Measurements from ENCODE around the gene COPG1. TPM values are rescaled to one million over a fixed set of nuclear protein-coding genes. Genes with fewer than 3 reads are reported as not detected.

COPG1 gene
- total and polyA plus RNA-seq, 11 donors: 78.6 to 121 (median 93.9) TPM

DNA sequence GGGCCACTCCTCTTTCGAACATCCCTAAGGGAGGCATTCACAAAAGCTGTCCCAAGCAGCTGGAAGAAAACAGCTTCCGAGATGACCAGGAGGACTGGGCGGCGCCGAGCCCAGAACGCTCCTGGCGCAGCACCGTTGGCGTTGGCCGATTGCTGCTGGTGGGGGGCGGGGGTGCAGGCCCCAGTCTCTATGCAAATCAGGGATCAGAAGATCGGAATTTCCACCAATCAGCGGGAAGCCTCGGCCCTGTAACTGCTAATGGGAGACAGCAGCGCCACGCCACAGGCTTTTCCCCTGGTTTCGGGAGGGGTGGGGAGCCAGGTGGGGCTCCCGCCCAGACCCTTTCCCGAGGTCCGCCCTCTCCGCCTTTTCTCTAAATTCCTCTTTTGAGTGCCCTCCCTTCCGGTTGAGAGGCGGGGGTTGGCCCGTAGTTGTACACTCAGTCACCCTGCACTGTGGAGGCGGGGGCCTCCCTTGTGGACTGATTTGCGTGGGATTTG, 56.2 kb downstream of the COPG1 start:
- ATAC-seq (peak; percentile 80 to 90 (median 89)), DNase-seq (peak; percentile 79 to 89 (median 86))
- Histone ChIP-seq H3K27me3 (no peaks in the 10 kb centered on the region), H3K27ac (peak overlapping the region; percentile 44 to 77 (median 65)), H3K4me1 (peaks cover 0 to 32% (median 20%) of the 10 kb centered on the region in 12 donors), H3K4me3 (peak overlapping the region in 10 of 12 donors; percentile 23 to 54 (median 38)), H3K9me3 (no peaks in the 10 kb centered on the region), H3K36me3 (peaks cover 0 to 42% (median 35%) of the 10 kb centered on the region in 9 donors)
- intact Hi-C loops (cut with DNase I): no loop called here
- 42 to 54% (median 45%) methylated on average over 17 to 26 of the region's 26 CpGs for WGBS, 4 donors
- TF ChIP-seq POLR2A (IDR thresholded peaks at IDR 0.05): peak in 1 of 2 donors; percentile 38
- TF ChIP-seq CTCF (IDR thresholded peaks at IDR 0.05): no peak

DNA sequence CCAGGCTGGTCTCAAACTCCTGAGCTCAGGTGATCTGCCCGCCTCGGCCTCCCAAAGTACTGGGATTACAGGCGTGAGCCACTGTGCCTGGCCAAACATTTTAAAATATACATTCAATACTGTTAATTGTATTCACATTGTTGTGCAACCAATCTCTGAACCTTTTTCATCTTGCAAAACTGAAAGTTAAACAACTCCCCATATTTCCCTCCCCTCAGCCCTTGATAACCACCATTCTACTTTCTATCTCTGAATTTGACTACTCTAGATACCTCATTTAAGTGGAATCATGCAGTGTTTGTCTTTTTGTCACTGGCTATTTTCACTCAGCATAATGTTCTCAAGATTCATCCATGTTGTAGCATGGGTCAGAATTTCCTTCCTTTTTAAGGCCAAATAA, 59.2 kb downstream of the COPG1 start:
- no peak for TF ChIP-seq POLR2A (IDR thresholded peaks at IDR 0.05)
- TF ChIP-seq CTCF (IDR thresholded peaks at IDR 0.05): no peak
- WGBS, 4 donors: 94 to 99% (median 97%) methylated on average over 3 of the region's 3 CpGs
- no peak overlapping the region for H3K4me3 ChIP-seq
- H3K36me3 ChIP-seq: peaks cover 0 to 16% (median 8%) of the 10 kb centered on the region in 9 donors
- H3K9me3 ChIP-seq: no peaks in the 10 kb centered on the region
- no peak for ATAC-seq
- H3K27ac ChIP-seq: no peak overlapping the region
- intact Hi-C loops (cut with DNase I): no loop called here
- peaks cover 0 to 36% (median 20%) of the 10 kb centered on the region in 12 donors for H3K4me1 ChIP-seq
- no peaks in the 10 kb centered on the region for H3K27me3 ChIP-seq
- no peak for DNase-seq

- TF ChIP-seq POLR2A (IDR thresholded peaks at IDR 0.05): no peak
- no peak for TF ChIP-seq CTCF (IDR thresholded peaks at IDR 0.05)
- WGBS, 4 donors: 87 to 94% (median 91%) methylated on average over 7 of the region's 7 CpGs
Measured at GRCh38 chr3:129310111-129311011, 61.0 kb downstream of the COPG1 start.

More at GRCh38 chr3:129310111-129311011, 61.0 kb downstream of the COPG1 start:
- H3K4me1 ChIP-seq: peaks cover 0 to 32% (median 15%) of the 10 kb centered on the region in 12 donors
- intact Hi-C loops (cut with DNase I): loop anchor here in 3 of 10 donors (5.0 kb wide), 1 partner anchor 33 kb away; the partner anchor contains the start of gene HMCES (in 3 of the 3)
- no peaks in the 10 kb centered on the region for H3K9me3 ChIP-seq
- DNase-seq (no peak), ATAC-seq (no peak)
- H3K4me3 ChIP-seq: no peak overlapping the region
- no peaks in the 10 kb centered on the region for H3K27me3 ChIP-seq
- no peak overlapping the region for H3K27ac ChIP-seq
- peaks cover 0 to 3% (median 0%) of the 10 kb centered on the region in 9 donors for H3K36me3 ChIP-seq
